HS-5 (cell line): ENCODE results near the gene GPR146.
"Not testable (repeated sequence)": the region's sequence is repeated elsewhere in the genome, so short reads cannot be mapped to it uniquely, and the experiment has no call there.

ENCODE experiments used
- DNase-seq: peaks from one replicate; pipeline ENCODE4 v3.0.0-alpha.2; 2012; ENCODE audit warnings: low read depth

Gene GPR146

GRCh38 chr7:1026721-1027161 lies 17.6 kb upstream of the GPR146 start:
- no peak for DNase-seq

GRCh38 chr7:1027242-1028043 lies 16.9 kb upstream of the GPR146 start:
- DNase-seq: no peak

- DNase-seq: no peak
Observed at GRCh38 chr7:1028044-1028770, 16.1 kb upstream of the GPR146 start.

GRCh38 chr7:1028775-1029636 lies 15.3 kb upstream of the GPR146 start:
- DNase-seq: peak; percentile 81

GRCh38 chr7:1029637-1030443 lies 14.5 kb upstream of the GPR146 start:
- no peak for DNase-seq

GRCh38 chr7:1030444-1031070 lies 13.8 kb upstream of the GPR146 start:
- no peak for DNase-seq

- no peak for DNase-seq
Observed at GRCh38 chr7:1031716-1032455, 12.5 kb upstream of the GPR146 start.

- DNase-seq: no peak
Observed at GRCh38 chr7:1032536-1033181, 11.7 kb upstream of the GPR146 start.

- no peak for DNase-seq
Observed at GRCh38 chr7:1033546-1034145, 10.7 kb upstream of the GPR146 start.

- not testable (repeated sequence) for DNase-seq
Observed at GRCh38 chr7:1034769-1035168, 9.6 kb upstream of the GPR146 start.

- not testable (repeated sequence) for DNase-seq
Observed at GRCh38 chr7:1036164-1036928, 8.0 kb upstream of the GPR146 start.

- not testable (repeated sequence) for DNase-seq
Observed at GRCh38 chr7:1040233-1040632, 4.1 kb upstream of the GPR146 start.

- no peak for DNase-seq
Observed at GRCh38 chr7:1040790-1041189, 3.6 kb upstream of the GPR146 start.

- DNase-seq: no peak
Observed at GRCh38 chr7:1041551-1042491, 2.5 kb upstream of the GPR146 start.

GRCh38 chr7:1042492-1042833 lies 1.9 kb upstream of the GPR146 start:
- DNase-seq: no peak

- no peak for DNase-seq
Observed at GRCh38 chr7:1043552-1044188, 676 bp upstream of the GPR146 start.
